Suprapubic skin (tissue), 3 donors: ENCODE data around the gene C1orf94.

Experiments used
- CTCF ChIP-seq, 2 donors: fragments of 200-600 bp in 1 of 2; fragments of 450-650 bp in 1 of 2; sonication (generic) in 1 of 2; IDR thresholded peaks; one replicate each; pipeline ENCODE4 v1.5.1; 2016 to 2019; ENCODE audit warnings: antibody characterized with exemption in 2 of 2, mild to moderate bottlenecking in 1 of 2, moderate library complexity in 1 of 2
- POLR2A ChIP-seq, 2 donors: fragments of 450-650 bp; IDR thresholded peaks; one replicate each; pipeline ENCODE4 v1.6.1; 2017; ENCODE audit warnings: antibody characterized with exemption in 2 of 2, mild to moderate bottlenecking in 2 of 2, moderate library complexity in 2 of 2

GRCh38 chr1:34266127-34266951 lies 89.6 kb downstream of the C1orf94 start:
- TF ChIP-seq CTCF (IDR thresholded peaks at IDR 0.05), result no peak
- no peak for TF ChIP-seq POLR2A (IDR thresholded peaks at IDR 0.05)
